Activated naive CD8-positive, alpha-beta T cell treated with anti-CD3 and anti-CD28 coated beads, Interleukin-2, amount 50 U/mL, for 24 hours (primary cell): ENCODE results near the gene MAT2A.
A peak's percentile ranks its signal among the peaks of the same experiment; 100 is the strongest.

Source experiments
- ATAC-seq: fragments of 150-1000 bp; cut with Tn5 transposase; one replicate; pipeline ENCODE4 v1.10.0; 2021
- DNase-seq: peaks from one replicate; pipeline ENCODE4 v3.0.0; 2021
- H3K27ac Mint-ChIP-seq: one replicate; pipeline ENCODE4 v1.8.0; 2021; ENCODE audit warnings: mild to moderate bottlenecking, mixed read lengths
- H3K27me3 Mint-ChIP-seq: one replicate; pipeline ENCODE4 v1.8.0; 2021; ENCODE audit warnings: mixed read lengths
- H3K36me3 Mint-ChIP-seq: one replicate; pipeline ENCODE4 v1.8.0; 2021; ENCODE audit warnings: low read depth, mixed read lengths
- H3K4me1 Mint-ChIP-seq: one replicate; pipeline ENCODE4 v1.8.0; 2021; ENCODE audit warnings: mixed read lengths
- H3K4me3 Mint-ChIP-seq: one replicate; pipeline ENCODE4 v1.8.0; 2021; ENCODE audit warnings: mild to moderate bottlenecking, moderate library complexity, mixed read lengths
- H3K9me3 Mint-ChIP-seq: one replicate; pipeline ENCODE4 v1.8.0; 2021; ENCODE audit warnings: mixed read lengths

The MAT2A gene

DNA sequence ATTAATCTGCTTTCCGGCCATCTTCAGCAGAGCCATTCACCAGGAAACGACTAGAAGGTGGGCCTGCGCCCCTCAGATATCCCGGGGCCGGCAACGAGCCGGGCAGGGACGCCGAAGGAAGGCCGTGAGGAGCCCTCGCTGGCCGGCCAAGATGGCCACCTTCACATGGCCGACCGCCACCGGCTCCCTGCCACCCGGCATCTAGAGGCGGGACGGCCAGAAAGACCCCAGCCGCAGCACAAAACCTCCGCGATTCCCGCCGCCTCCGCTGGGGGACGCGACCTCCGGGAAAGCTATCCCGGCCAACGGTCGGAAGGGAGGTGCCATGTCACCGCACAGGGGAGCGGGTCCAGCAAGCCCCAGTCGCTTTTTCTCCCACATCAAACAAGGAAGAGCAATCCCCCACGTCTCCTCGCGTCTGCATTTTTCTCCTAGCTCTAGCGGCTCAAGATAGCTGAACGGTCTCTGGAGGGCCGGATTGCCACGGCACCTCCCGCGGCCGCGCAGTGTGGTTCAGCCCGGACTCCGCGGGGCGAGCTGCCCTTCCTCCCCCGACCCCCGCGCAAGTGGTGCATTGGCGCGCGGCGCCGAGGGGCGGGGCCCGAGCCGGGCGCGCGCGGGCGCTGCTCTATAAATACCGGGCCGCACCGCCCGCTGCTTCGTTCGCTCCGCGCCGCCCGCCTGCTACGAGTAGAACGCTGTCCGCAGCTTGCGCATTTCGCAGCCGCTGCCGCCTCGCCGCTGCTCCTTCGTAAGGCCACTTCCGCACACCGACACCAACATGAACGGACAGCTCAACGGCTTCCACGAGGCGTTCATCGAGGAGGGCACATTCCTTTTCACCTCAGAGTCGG lies at the start of gene MAT2A:
TSS of gene MAT2A (plus strand) at position 662 of the 854 bp plus-strand sequence. CDS start at position 782, 120 bp downstream.
- Mint-ChIP-seq H3K4me3 (peak within 1 kb of the TSS; percentile 95), H3K27me3 (no peaks in the 10 kb centered on the region), H3K27ac (peak within 1 kb of the TSS; percentile 99), H3K36me3 (peaks cover 48% of the 10 kb centered on the region), H3K4me1 (peaks cover 48% of the 10 kb centered on the region), H3K9me3 (no peaks in the 10 kb centered on the region)
- peak; percentile 94 for DNase-seq
- peak; percentile 80 for ATAC-seq

DNA sequence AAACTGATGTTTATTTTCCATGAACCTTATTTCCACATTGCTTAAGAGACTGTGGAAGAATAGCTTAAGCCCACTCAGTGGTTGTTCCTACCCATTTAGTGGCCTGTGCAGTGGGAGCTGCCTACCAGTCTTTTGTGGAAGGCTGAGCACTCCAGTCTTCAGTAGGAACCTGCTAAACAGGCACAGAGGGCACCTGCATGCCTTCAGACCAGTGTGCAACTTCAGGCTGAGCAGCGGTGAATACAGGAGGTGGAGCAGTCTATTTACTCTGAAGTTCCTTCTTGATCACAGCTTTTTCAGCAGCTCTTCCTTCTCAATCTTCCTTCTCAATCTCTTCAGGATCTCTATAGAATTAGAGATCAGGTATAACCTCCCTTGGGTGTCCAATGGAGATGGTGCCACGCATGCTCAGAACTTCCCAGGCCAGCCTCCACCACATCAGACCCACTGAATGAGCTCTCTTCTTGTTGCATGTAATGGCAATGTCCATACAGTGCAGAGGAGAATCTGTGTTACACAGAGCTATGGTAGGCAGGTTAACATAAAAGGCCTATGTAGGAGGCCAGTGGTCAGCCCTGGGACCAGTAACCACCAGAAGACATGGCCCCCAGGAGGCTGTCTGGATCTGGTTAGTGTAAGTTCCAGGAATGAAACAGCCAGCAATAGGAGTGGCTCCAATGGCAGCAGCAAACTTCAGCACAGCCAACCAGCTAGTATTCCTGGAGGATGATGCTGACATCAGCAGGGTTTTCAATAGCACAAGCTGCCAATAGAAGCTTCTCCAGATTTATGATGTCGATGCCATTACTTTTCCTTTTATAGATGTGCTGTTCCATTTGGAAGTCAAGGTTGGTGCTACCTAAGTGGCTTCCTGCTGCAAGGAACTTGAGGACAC lies 47.9 kb upstream of the MAT2A start:
- no peaks in the 10 kb centered on the region for H3K4me1 Mint-ChIP-seq
- no peak overlapping the region for H3K4me3 Mint-ChIP-seq
- no peak for DNase-seq
- H3K36me3 Mint-ChIP-seq: no peaks in the 10 kb centered on the region
- H3K27ac Mint-ChIP-seq: no peak overlapping the region
- peaks cover 4% of the 10 kb centered on the region for H3K9me3 Mint-ChIP-seq
- no peak for ATAC-seq
- no peaks in the 10 kb centered on the region for H3K27me3 Mint-ChIP-seq

DNA sequence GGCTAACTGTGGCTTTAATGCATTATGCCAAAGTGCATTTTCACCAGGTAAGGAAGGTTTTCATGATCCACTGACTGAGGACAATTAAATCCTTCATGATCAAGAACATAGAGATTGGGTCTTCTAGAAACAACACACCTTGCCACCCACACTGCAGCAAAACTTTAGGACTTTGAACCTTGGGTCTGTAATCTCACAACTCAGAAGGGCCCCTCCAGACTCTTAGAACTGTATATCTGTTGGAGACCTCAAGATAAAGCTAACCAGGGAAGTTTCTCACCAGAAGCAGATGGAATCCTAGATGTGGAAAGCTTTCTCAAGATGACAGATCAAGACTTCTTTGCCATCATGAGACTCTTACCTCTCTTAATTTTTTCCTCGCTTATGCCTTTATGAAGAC lies 42.5 kb upstream of the MAT2A start:
- H3K27ac Mint-ChIP-seq: no peak overlapping the region

DNA sequence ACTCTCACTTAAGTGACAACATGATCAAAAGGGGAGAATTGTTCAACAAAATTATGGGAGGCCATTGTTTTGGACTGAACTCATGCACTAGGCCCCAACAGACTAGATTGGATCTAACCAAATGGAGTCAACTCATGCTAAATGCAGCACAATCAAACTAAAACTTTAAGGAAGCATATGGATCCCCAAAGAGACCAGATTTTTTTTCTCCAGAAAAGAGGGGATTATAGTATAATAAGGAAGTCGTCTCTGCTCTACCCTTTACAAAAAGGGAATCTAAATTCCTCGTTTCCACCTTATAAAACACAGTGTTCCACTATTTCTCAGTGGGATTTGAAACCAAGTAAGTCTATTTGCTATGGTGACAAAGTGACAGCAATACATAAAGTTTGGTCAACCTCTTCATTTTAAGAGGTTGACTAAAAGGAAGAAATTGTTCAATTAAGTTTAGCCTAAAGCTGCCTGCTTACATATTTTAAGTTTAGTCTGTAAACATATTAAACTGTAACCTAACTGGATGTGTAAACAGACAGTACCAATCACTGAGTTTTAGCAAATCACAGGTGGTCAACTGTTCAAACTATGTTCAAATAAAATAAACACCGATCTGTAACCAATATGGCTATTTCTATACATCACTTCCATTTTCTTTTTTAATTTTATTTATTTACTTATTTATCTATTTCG lies 40.9 kb upstream of the MAT2A start:
- Mint-ChIP-seq H3K27me3 (no peaks in the 10 kb centered on the region), H3K4me3 (no peak overlapping the region), H3K27ac (no peak overlapping the region), H3K4me1 (no peaks in the 10 kb centered on the region), H3K9me3 (no peaks in the 10 kb centered on the region), H3K36me3 (no peaks in the 10 kb centered on the region)
- ATAC-seq (no peak), DNase-seq (no peak)

More for the DNA sequence above, 42.5 kb upstream of the MAT2A start:
- Mint-ChIP-seq H3K27me3 (no peaks in the 10 kb centered on the region), H3K4me1 (no peaks in the 10 kb centered on the region), H3K9me3 (no peaks in the 10 kb centered on the region), H3K4me3 (no peak overlapping the region), H3K36me3 (no peaks in the 10 kb centered on the region)
- DNase-seq (no peak), ATAC-seq (no peak)

GRCh38 chr2:85501248-85501647 lies 37.7 kb upstream of the MAT2A start:
- DNase-seq: no peak
- Mint-ChIP-seq H3K27ac (no peak overlapping the region), H3K4me3 (no peak overlapping the region), H3K27me3 (no peaks in the 10 kb centered on the region), H3K4me1 (no peaks in the 10 kb centered on the region), H3K9me3 (no peaks in the 10 kb centered on the region), H3K36me3 (no peaks in the 10 kb centered on the region)
- ATAC-seq: no peak

DNA sequence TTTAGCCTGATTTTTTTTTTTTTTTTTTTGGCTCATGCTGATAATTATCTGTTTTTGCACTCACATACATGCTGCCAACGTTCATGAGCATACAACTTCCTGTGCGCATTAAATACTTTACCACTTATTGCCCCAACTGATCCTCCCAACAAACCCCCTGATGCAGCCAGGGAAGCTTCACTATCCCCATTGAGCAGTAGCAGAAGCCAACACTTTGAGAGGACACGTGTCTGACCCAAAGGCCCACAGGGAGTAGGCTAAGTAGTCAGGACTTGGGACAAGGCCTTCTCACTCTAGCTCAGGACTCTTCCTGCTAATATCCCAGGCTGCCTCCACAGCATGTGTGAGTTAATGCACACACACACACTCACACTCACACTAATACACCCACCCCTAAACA lies 36.2 kb upstream of the MAT2A start:
- no peaks in the 10 kb centered on the region for H3K36me3 Mint-ChIP-seq
- H3K4me1 Mint-ChIP-seq: no peaks in the 10 kb centered on the region
- no peaks in the 10 kb centered on the region for H3K27me3 Mint-ChIP-seq
- ATAC-seq (no peak), DNase-seq (no peak)
- H3K4me3 Mint-ChIP-seq: no peak overlapping the region
- H3K27ac Mint-ChIP-seq: no peak overlapping the region
- H3K9me3 Mint-ChIP-seq: no peaks in the 10 kb centered on the region

DNA sequence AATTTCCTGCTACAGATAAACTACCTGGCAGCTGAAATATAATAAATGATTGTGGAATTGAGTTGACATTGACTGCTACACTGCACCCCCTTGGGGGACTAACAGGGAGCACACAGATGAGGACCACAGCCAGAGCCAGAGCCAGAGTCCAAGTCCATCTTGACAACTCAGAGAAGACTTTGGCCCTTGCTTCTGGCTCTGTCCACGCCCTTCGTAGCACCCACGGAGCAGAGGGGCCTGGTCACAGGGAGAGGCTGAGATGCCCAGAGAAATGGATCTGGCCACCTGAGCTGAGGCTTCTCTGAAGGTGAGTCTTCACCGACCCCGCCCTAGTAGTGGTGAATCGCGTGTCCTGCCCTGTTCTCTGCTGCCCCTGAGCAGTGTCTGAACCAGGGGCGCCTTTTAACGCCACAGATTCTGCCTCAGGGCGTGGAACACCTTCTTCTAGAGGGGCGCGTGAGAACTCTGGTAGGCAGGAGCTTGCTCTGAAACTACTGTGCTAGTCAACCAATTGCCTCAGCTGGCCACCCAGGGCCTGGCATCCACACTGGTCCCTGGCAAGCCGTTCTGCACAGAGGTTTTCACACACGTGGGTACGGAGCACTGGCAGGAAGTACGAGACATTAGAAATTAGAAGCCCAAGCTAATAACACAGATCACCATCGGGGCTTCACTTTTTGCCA lies 35.7 kb upstream of the MAT2A start:
- Mint-ChIP-seq H3K27me3 (no peaks in the 10 kb centered on the region), H3K4me3 (no peak overlapping the region), H3K36me3 (no peaks in the 10 kb centered on the region), H3K4me1 (no peaks in the 10 kb centered on the region), H3K9me3 (no peaks in the 10 kb centered on the region), H3K27ac (no peak overlapping the region)
- ATAC-seq: no peak
- DNase-seq: no peak

GRCh38 chr2:85503851-85504777 lies 34.9 kb upstream of the MAT2A start:
- H3K4me3 Mint-ChIP-seq: no peak overlapping the region
- no peaks in the 10 kb centered on the region for H3K36me3 Mint-ChIP-seq
- no peak overlapping the region for H3K27ac Mint-ChIP-seq
- ATAC-seq (no peak), DNase-seq (no peak)
- H3K27me3 Mint-ChIP-seq: no peaks in the 10 kb centered on the region
- no peaks in the 10 kb centered on the region for H3K4me1 Mint-ChIP-seq
- H3K9me3 Mint-ChIP-seq: no peaks in the 10 kb centered on the region

- no peaks in the 10 kb centered on the region for H3K4me1 Mint-ChIP-seq
- H3K9me3 Mint-ChIP-seq: no peaks in the 10 kb centered on the region
- no peak overlapping the region for H3K27ac Mint-ChIP-seq
- H3K4me3 Mint-ChIP-seq: no peak overlapping the region
- no peak for ATAC-seq
- no peaks in the 10 kb centered on the region for H3K36me3 Mint-ChIP-seq
- no peaks in the 10 kb centered on the region for H3K27me3 Mint-ChIP-seq
- DNase-seq: no peak
Observed at GRCh38 chr2:85504778-85505261, 34.1 kb upstream of the MAT2A start.

DNA sequence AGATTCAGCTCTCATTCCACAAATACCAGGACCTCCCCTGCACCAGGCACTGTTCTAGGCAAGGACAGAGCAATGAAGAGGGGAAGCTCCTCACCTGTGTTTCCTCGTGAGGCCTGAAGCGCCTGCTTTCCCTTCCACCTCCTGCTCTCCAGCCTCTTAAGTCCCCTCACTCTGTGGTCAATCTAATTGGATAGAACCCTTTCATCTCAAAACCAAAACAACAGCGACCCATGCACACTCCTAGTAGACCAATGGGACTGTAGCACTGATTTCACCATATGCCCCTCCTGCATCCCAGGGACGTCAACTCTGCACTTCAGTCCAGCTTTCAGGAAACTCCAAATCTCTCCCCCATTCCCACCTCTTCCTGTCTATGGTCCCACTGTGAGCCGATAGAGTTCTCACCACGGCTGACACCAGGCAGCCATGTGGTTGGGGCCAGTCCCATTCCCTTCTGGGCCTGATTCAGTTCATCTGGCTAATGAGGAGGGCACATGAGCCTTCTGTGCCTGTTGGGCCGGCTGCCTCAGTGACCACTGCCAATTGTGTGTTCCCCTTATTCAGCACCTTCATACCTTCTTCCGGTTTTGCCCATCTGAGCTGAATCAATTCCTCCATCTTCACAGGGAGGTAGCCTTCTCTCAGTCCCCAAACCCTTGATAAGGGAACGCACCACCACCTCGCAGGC lies 33.3 kb upstream of the MAT2A start:
- no peaks in the 10 kb centered on the region for H3K9me3 Mint-ChIP-seq
- no peaks in the 10 kb centered on the region for H3K27me3 Mint-ChIP-seq
- H3K4me3 Mint-ChIP-seq: no peak overlapping the region
- H3K4me1 Mint-ChIP-seq: no peaks in the 10 kb centered on the region
- no peak overlapping the region for H3K27ac Mint-ChIP-seq
- no peaks in the 10 kb centered on the region for H3K36me3 Mint-ChIP-seq
- DNase-seq (no peak), ATAC-seq (no peak)

DNA sequence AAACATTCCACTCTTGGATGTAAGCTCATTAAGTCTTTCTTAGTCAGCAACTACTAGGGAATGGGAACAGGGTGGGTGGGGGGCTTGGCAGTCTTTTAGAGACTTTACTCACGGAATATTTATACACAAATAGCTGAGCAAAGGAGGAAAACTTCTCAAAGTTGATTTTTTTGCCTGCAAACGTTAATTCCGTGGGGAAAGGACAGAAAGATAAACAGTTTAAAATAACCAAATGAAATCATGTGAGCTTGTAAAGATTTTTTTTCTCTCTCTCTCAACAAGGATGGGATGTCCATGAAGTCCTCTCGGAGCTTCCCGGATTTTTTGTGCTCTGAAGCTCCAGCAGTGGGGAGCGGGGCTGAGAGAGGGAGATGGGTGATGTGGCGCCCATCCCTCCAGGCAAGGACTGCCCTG lies 32.2 kb upstream of the MAT2A start:
- no peak for DNase-seq

DNA sequence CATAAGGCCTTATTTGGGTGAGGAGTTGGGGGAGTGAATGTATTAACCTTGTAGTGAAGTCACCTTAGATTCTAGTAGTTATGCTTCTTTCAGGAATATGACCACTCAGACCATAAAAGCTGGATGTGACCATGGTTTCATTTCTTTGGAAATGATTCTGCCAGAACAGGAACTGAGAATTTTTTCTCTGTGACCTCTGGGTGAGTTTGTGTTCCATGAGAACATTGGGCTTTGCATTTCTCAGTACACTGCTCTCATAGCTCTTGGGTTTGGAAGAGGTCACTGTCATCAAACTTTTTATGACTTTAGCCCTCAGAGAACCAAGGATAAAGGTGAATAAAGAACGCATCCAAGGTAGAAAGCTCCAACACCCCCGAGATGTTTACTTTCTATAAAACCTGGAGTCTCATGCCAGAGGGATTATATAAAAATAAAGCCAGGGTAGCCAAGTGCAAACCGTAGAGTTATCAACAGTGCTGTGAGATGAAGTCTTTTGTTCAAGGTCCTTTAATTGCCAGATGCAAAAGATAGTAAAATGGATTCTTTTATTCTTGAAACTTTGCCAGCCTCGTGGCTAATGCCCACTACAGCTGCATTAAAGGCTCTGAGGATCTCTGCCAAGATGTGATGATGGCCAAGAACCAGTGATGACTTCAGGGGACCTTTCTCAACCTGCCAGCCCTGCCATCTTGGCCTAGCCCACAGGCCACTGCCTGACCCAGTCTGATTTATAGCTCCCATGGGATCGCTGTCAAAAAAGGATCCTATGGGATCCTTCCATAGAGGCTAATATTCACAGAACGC lies 27.8 kb upstream of the MAT2A start:
- H3K4me3 Mint-ChIP-seq: no peak overlapping the region
- ATAC-seq (no peak), DNase-seq (no peak)
- no peaks in the 10 kb centered on the region for H3K4me1 Mint-ChIP-seq
- H3K9me3 Mint-ChIP-seq: no peaks in the 10 kb centered on the region
- H3K27me3 Mint-ChIP-seq: no peaks in the 10 kb centered on the region
- H3K27ac Mint-ChIP-seq: no peak overlapping the region
- no peaks in the 10 kb centered on the region for H3K36me3 Mint-ChIP-seq

More for the DNA sequence above, 32.2 kb upstream of the MAT2A start:
- H3K4me1 Mint-ChIP-seq: no peaks in the 10 kb centered on the region
- H3K27ac Mint-ChIP-seq: no peak overlapping the region
- no peaks in the 10 kb centered on the region for H3K9me3 Mint-ChIP-seq
- no peak overlapping the region for H3K4me3 Mint-ChIP-seq
- no peaks in the 10 kb centered on the region for H3K36me3 Mint-ChIP-seq
- no peak for ATAC-seq
- no peaks in the 10 kb centered on the region for H3K27me3 Mint-ChIP-seq
